GM18517 (cell line): ENCODE measurements around the gene FANCI.

Source experiments
- ATAC-seq: cut with Tn5 transposase; IDR thresholded peaks from one replicate; pipeline ENCODE4 v1.9.1; 2021; ENCODE audit warnings: mild to moderate bottlenecking, moderate library complexity; ENCODE audit not compliant: unreplicated experiment

The FANCI gene

DNA sequence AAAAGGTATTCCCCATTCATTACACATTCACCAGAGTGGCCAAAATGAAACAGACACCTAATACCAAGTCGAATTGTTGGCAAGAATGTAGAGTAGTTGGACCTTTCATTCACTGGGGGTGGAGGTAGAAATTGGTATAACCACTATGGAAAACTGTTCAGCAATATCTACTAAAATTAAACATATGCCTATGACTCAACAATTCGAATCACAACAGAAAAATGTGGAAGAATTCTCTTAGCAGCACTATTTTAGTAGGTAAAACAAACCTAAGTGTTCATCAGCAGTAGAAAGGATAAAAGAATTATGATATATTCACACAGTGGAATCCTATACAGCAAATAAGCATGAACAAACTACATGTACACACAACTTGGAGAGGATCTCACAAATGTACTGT lies 60.2 kb downstream of the FANCI start:
- no peak for ATAC-seq

DNA sequence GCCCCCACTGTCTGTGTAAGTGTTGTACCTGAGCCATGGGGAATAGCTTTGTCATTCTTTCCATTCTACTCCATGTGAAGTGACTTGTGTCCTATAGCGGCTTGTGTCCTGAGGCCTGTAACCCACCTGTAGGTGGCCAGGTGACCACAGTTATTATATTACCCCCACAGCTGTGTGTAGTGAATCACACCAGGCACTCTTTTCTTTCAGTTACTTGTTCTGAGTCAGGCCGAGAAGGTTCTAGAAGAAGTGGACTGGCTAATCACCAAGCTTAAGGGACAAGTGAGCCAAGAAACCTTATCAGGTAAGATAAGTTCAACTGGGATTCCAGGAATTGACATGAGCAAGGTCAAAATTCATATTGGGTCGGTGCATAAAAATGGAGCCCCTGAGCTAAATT lies 61.6 kb downstream of the FANCI start:
- ATAC-seq = no peak

DNA sequence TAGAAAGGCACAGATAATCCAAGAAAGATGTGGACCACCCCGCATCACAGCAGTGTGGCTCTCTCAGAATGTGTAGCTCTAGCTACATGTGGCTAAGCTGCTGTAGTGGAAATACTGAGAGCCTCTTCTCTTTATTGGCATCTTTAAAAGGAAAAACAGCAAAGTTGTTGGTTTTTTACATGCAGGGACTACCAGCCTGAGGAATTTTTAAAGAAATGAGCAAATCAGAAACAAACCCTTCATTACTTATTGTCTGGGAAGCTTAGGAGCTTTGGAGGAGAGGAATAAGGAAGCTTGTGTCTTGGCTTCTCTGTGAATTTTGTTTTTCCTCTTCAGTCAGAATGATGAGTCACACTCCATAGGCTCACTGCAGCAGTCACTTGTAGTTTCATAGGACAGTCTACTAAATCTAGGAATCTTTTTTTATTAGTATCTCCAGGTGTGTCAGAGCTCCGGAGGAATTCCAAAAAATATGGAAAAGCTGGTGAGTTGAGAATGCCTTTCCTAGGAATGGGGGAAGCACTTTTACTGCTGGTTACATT lies 63.3 kb downstream of the FANCI start:
- no peak for ATAC-seq

- ATAC-seq = no peak
Measured at GRCh38 chr15:89307791-89308190, 64.0 kb downstream of the FANCI start.

GRCh38 chr15:89308236-89308635 lies 64.5 kb downstream of the FANCI start:
- no peak for ATAC-seq

- ATAC-seq = no peak
Measured at GRCh38 chr15:89309993-89310392, 66.2 kb downstream of the FANCI start.

DNA sequence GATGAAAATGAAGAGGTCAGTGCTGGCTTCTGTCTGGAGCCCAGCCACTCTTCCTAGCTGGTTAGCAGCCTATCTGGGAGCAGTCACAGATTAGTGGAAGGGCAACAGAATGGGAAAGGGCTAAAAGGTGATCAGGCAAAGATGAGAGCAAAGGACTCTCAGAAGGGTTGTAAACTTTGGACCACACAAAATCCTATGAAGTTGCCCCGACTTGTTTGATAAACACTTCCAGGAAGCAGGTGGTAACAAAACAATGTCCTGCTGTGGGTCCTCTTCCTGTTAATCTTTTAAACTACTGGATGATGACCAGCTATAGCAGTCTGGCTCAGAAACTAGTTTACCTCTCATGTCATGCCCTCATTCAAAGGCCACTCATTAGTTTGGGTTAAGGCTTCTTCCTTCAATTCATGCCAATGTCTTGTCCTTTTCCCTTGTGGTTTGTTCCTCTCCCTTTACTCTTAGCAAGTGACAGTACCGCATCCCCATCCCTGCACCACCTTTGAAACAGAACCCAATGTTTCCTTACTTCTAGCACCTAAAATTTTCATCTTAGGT lies 71.7 kb downstream of the FANCI start:
- no peak for ATAC-seq

GRCh38 chr15:89316504-89316903 lies 72.7 kb downstream of the FANCI start:
- ATAC-seq = no peak

DNA sequence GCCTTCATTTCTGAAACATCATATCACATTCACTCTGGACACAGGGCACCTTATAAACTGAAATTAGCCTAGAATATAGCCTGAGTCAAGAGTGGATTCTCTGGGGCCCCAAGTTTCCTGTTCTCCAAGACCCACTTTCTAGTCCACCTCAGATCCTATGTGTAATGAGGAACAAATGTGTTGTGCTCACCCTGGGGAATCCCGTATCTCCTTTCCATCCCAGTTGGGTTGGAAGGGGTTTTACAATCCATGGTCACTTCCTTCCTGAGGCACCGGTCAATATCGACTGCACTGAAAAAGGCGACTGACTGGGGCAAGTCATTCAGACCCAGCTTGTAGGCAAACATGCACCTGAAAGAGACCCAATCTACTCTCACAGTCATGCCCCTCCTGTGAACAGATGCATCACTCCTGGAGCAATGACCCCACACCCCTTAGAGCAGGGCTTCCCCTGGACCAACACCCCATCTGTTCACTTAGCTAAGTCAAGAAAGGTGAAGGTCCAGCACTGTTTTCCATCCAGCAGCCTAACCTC lies 73.5 kb downstream of the FANCI start:
- no peak for ATAC-seq

GRCh38 chr15:89319678-89320077 lies 75.9 kb downstream of the FANCI start:
- ATAC-seq = no peak

DNA sequence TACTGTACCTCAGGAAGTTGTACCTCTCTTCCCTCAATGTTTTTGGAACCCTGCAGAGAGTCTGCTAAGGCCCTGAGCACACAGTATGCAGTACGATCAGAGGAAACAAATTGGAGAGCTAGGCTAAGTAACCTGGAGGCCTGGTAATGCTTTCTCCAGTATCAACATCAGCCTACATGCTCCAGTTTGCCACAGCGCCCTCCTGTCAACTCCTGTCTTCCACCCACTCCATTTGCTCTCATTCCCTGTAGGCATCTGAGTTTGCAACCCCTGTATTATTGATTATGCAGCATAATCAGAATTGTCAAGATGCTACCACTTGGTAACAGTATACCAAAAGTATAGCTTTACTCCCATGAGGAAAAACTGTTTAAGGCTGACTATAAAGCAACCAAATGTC lies 76.4 kb downstream of the FANCI start:
- ATAC-seq = no peak

- ATAC-seq = no peak
Measured at GRCh38 chr15:89321521-89322410, 78.0 kb downstream of the FANCI start.

- no peak for ATAC-seq
Measured at GRCh38 chr15:89322822-89323221, 79.0 kb downstream of the FANCI start.

DNA sequence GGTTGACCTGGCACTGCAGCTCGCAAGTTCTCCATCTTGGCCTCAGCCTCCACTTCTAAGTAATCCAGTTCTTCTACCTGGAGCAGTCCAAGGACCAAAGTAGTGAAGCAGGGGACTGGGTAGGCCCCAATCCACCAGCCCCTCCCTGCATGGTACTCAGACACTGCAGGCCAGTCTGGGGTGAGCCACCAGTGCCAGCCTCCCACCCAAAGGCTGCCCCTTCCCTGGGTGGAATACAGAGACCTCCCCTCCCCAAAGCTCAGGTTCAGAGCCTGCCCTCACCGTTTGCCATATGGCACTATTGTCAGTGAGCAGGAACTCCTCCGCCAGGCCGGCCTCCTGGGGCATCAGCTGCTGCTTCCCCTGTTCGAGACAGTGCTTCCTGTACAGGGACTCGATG lies 80.0 kb downstream of the FANCI start:
- ATAC-seq = no peak

DNA sequence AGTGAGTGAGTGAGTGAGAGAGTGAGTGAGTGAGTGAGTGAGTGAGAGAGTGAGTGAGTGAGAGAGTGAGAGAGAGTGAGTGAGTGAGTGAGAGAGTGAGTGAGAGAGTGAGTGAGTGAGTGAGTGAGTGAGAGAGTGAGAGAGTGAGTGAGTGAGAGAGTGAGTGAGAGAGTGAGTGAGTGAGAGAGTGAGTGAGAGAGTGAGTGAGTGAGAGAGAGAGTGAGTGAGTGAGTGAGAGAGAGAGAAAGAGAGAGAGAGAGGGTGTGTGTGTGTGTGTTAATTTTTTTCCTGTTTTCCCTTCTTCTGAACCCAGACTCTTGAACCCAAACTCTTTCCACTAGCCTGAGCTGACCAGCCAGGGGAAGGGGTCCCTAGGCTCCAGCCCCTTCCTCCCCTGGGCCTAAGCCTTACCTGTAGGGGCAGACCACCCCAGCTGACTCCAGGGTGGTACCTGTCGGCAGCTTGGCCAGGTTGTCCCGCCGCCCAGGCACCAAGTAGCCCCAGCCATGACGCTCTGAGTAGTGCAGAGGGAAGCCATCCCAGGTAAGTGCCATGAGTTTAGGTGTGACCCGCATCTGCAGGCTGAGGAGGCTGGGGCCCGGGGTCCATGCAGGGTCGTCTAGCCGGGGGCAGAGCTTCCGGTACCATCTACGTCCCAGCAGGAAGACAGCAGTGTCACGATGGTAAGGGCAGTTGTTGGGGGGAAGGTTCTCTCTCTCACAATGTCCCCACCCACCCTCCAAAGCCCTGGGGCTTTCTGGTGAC lies 81.4 kb downstream of the FANCI start:
- no peak for ATAC-seq

GRCh38 chr15:89326316-89326715 lies 82.5 kb downstream of the FANCI start:
- no peak for ATAC-seq

GRCh38 chr15:89327113-89327512 lies 83.3 kb downstream of the FANCI start:
- ATAC-seq = no peak

DNA sequence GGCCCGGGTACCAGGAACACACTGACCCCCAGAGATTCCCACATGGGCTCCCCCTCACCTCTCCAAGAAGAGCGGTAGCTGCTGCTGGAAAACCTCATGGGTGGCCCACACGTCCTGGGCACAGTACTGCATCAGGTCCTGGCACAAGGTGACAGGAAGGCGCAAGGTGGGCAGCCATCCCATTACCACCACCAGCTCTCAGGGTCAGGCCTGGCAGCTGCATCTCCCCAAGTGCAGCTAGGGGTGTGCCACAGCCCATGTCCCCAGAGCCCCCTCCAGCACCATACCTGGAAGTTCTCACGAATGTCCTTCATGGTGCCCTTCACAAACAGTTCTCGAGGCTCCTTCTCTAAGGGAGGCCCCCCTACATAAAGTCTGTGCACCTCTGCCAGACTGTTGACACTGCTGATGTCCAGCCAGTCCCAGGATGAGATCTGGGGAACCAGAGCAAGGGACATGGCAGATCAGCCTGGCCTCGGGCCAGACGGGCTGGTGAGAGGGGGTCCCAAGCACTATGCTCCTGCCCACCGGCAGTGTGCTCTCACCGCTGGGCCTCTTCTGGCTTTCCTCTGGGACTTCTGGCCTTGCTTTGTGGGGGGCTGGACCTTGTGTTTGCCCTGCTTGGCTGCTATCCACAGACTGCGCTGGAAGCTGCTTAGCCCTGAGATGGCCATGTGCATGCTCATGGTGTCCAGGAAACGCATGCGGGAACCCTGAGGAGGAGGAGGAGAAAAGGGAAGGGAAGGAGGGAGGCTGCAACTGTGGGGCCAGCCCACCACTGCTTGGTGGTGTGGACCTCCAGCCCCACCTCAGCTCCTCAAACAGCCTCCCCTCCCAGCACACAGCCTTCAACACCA lies 84.8 kb downstream of the FANCI start:
- no peak for ATAC-seq

GRCh38 chr15:89329329-89330084 lies 85.7 kb downstream of the FANCI start:
- ATAC-seq = no peak

- ATAC-seq = no peak
Measured at GRCh38 chr15:89330119-89330518, 86.3 kb downstream of the FANCI start.
